Endodermal cell (in vitro differentiated cells): ENCODE results near the gene RAVER1. TPM values are rescaled to one million over a fixed set of nuclear protein-coding genes. Genes with fewer than 3 reads are reported as not detected.
"Not testable (repeated sequence)": the region's sequence is repeated elsewhere in the genome, so short reads cannot be mapped to it uniquely, and the experiment has no call there.

ENCODE experiments used
- DNase-seq: peaks from one replicate; pipeline ENCODE4 v3.0.0-alpha.2; 2017
- H3K27ac ChIP-seq: 2 replicates; pipeline ENCODE4 v1.5.1; 2013; ENCODE audit warnings: mild to moderate bottlenecking, low read depth, low read length, moderate library complexity
- H3K27me3 ChIP-seq: 2 replicates; pipeline ENCODE4 v1.6.1; 2013; ENCODE audit warnings: mild to moderate bottlenecking, low read length, moderate library complexity; ENCODE audit not compliant: insufficient read depth, control insufficient read depth, poor library complexity, severe bottlenecking
- H3K36me3 ChIP-seq: 2 replicates; pipeline ENCODE4 v1.7.0; 2013; ENCODE audit warnings: mild to moderate bottlenecking, low read length, moderate library complexity; ENCODE audit not compliant: control insufficient read depth, insufficient read depth
- H3K4me1 ChIP-seq: one replicate; pipeline ENCODE4 v1.7.0; 2013; ENCODE audit warnings: low read length; ENCODE audit not compliant: control insufficient read depth, insufficient read depth
- H3K4me3 ChIP-seq: 2 replicates; pipeline ENCODE4 v1.5.1; 2013; ENCODE audit warnings: mild to moderate bottlenecking, low read length, moderate library complexity
- H3K9ac ChIP-seq: 2 replicates; pipeline ENCODE4 v1.6.1; 2013; ENCODE audit warnings: mild to moderate bottlenecking, low read length, moderate library complexity; ENCODE audit not compliant: poor library complexity, severe bottlenecking; ENCODE audit errors: extremely low read depth
- H3K9me3 ChIP-seq: 2 replicates; pipeline ENCODE4 v1.6.1; 2013; ENCODE audit warnings: mild to moderate bottlenecking, low read length, moderate library complexity; ENCODE audit not compliant: control insufficient read depth
- H3K27ac Mint-ChIP-seq: 2 replicates; pipeline ENCODE4 v1.8.0; 2020; ENCODE audit warnings: mixed read lengths
- H3K27me3 Mint-ChIP-seq: 2 replicates; pipeline ENCODE4 v1.8.0; 2021; ENCODE audit warnings: mild to moderate bottlenecking, mixed read lengths; ENCODE audit not compliant: insufficient read depth
- H3K36me3 Mint-ChIP-seq: 2 replicates; pipeline ENCODE4 v1.8.0; 2020; ENCODE audit warnings: low read depth, mixed read lengths
- H3K4me1 Mint-ChIP-seq: 2 replicates; pipeline ENCODE4 v1.8.0; 2020; ENCODE audit warnings: mixed read lengths
- H3K4me3 Mint-ChIP-seq: 2 replicates; pipeline ENCODE4 v1.8.0; 2020; ENCODE audit warnings: mild to moderate bottlenecking, moderate library complexity, mixed read lengths
- H3K9me3 Mint-ChIP-seq: 2 replicates; pipeline ENCODE4 v1.8.0; 2020; ENCODE audit warnings: mild to moderate bottlenecking, mixed read lengths
- CTCF ChIP-seq: fragments of 200-600 bp; sonication (generic); conservative IDR thresholded peaks from 2 replicates; pipeline ENCODE4 v1.5.0; 2021; ENCODE audit warnings: antibody characterized with exemption, mild to moderate bottlenecking
- WGBS, 2 experiments: methylation state at CpG; one replicate each; pipeline versions ENCODE4 v1.1.5 to v1.1.7; 2013; ENCODE audit warnings: missing lambda C conversion rate in 2 of 2, mixed read lengths in 1 of 2; ENCODE audit not compliant: insufficient coverage in 1 of 2, insufficient read length in 1 of 2; 5-methylcytosine and 5-hydroxymethylcytosine counted together
- total RNA-seq, 2 donors: library from RNA; stranded (reverse); fragmentation: NEBNext Ultra II Directional in 1 of 2; extraction: Animal tissue kit (Norgen Biotek cat#: 25700) in 1 of 2; gene quantifications; 2 replicates in 1 of 2; 3 replicates in 1 of 2; pipeline ENCODE4 v1.2.1, GENCODE V29; 2021

The RAVER1 gene
- total RNA-seq, 2 donors from 2014 or later = 53.1 to 64.7 TPM

- no peaks in the 10 kb centered on the region for H3K9me3 ChIP-seq
These were observed 46.6 kb upstream of the RAVER1 start for GRCh38 chr19:10379880-10380312.

GRCh38 chr19:10378124-10378523 is 44.8 kb upstream of the RAVER1 start:
- peaks cover 17% of the 10 kb centered on the region for H3K36me3 Mint-ChIP-seq

More at GRCh38 chr19:10379880-10380312, 46.6 kb upstream of the RAVER1 start:
- Histone ChIP-seq H3K27ac (peak overlapping the region; percentile 44), H3K9ac (peak overlapping the region; percentile 66), H3K27me3 (no peaks in the 10 kb centered on the region), H3K4me3 (peak overlapping the region; percentile 94), H3K36me3 (peaks cover 9% of the 10 kb centered on the region), H3K4me1 (no peaks in the 10 kb centered on the region)
- Mint-ChIP-seq H3K36me3 (peaks cover 12% of the 10 kb centered on the region), H3K27ac (peak overlapping the region; percentile 93), H3K9me3 (no peaks in the 10 kb centered on the region), H3K27me3 (peaks cover 2% of the 10 kb centered on the region), H3K4me3 (peak overlapping the region; percentile 94), H3K4me1 (peaks cover 6% of the 10 kb centered on the region)
- TF ChIP-seq CTCF = no peak
- no peak for DNase-seq
- WGBS, 2 experiments = 0 to 4% methylated on average over 3 to 10 of the region's 10 CpGs

GRCh38 chr19:10377140-10377640 is 43.9 kb upstream of the RAVER1 start:
- H3K27ac ChIP-seq, H3K4me1 Mint-ChIP-seq, H3K4me3 Mint-ChIP-seq, H3K4me1 ChIP-seq, H3K27me3 ChIP-seq, DNase-seq, H3K9ac ChIP-seq, H3K27ac Mint-ChIP-seq, H3K4me3 ChIP-seq, H3K9me3 Mint-ChIP-seq, H3K9me3 ChIP-seq, H3K27me3 Mint-ChIP-seq: not testable (repeated sequence)
- peaks cover 20% of the 10 kb centered on the region for H3K36me3 Mint-ChIP-seq
- peaks cover 10% of the 10 kb centered on the region for H3K36me3 ChIP-seq
- 95 to 100% methylated on average over 2 of the region's 2 CpGs for WGBS, 2 experiments

More at GRCh38 chr19:10378124-10378523, 44.8 kb upstream of the RAVER1 start:
- Histone ChIP-seq H3K27me3 (no peaks in the 10 kb centered on the region), H3K9me3 (no peaks in the 10 kb centered on the region), H3K4me3 (no peak overlapping the region), H3K36me3 (peaks cover 10% of the 10 kb centered on the region), H3K27ac (no peak overlapping the region), H3K9ac (no peak overlapping the region), H3K4me1 (no peaks in the 10 kb centered on the region)
- Mint-ChIP-seq H3K9me3 (no peaks in the 10 kb centered on the region), H3K4me3 (no peak overlapping the region), H3K27ac (no peak overlapping the region), H3K4me1 (peaks cover 6% of the 10 kb centered on the region), H3K27me3 (no peaks in the 10 kb centered on the region)
- 94 to 100% methylated on average over 4 to 7 of the region's 8 CpGs for WGBS, 2 experiments
- no peak for TF ChIP-seq CTCF
- no peak for DNase-seq

GRCh38 chr19:10374931-10375330 is 41.6 kb upstream of the RAVER1 start:
- TF ChIP-seq CTCF = no peak
- no peak for DNase-seq
- H3K9ac ChIP-seq = no peak overlapping the region
- Mint-ChIP-seq H3K4me3 (no peak overlapping the region), H3K27ac (no peak overlapping the region), H3K36me3 (peaks cover 23% of the 10 kb centered on the region), H3K27me3 (no peaks in the 10 kb centered on the region), H3K9me3 (no peaks in the 10 kb centered on the region), H3K4me1 (peaks cover 6% of the 10 kb centered on the region)
- no peak overlapping the region for H3K27ac ChIP-seq
- peaks cover 10% of the 10 kb centered on the region for H3K36me3 ChIP-seq
- no peaks in the 10 kb centered on the region for H3K27me3 ChIP-seq
- no peaks in the 10 kb centered on the region for H3K9me3 ChIP-seq
- H3K4me1 ChIP-seq = no peaks in the 10 kb centered on the region
- no peak overlapping the region for H3K4me3 ChIP-seq
- 93 to 94% methylated on average over 2 to 5 of the region's 5 CpGs for WGBS, 2 experiments
